Activated CD8-positive, alpha-beta memory T cell treated with anti-CD3 and anti-CD28 coated beads, Interleukin-2, amount 50 U/mL, for 48 hours (primary cell): Measurements from ENCODE around the gene CLIP1.

Experiments used
- DNase-seq: peaks from one replicate; pipeline ENCODE4 v3.0.0-alpha.2; 2020

The CLIP1 gene

DNA sequence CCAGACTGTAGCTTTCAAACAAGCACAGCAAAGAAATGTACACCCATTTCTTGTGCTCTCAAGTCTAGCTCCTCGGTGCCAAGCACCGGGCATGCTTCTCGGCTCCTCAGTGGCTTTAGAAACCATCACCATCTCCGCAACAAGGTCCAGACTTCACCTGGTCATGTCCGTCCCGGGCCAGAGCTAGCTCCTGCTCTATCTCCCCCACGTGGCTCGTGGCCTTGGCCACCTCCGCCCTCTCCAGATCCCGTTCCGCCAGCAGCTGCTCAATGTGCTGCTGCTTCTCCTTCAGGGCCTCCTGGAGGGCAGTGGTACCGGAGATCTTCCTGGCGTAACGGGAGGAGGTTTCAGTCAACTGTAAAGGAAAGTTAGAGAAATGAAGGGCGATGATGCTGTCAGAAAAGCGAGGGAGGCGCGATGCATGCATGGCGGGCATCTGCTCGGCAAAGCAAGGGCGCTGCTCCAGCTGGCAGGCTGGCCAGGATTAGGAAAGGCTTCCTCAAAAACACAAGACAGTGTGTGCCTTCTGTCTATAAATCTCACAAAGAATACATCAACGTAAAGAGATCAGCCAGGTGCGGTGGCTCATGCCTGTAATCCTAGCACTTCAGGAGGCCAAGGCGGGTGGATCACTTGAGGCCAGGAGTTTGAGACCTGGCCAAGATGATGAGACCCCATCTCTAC is 67.4 kb downstream of the CLIP1 start:
- no peak for DNase-seq

DNA sequence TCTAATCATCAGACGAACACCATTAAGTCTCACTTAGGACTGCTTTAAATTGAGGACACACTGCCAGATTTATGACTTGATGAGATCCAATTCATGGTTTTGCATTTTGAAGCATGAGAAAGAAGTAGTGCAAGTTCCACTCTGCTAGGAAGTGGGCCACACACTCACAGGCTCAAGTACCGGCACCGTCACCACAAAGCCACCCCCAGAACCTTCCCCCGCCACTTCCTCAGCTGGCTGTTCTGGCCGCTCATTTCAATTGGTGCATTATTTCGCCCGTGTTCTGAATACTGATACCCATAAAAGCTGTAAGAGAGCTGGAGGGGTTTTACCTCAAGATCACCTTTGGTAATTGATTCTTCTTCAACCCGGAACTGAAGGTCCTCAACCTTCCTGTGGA is 70.1 kb downstream of the CLIP1 start:
- DNase-seq: no peak

DNA sequence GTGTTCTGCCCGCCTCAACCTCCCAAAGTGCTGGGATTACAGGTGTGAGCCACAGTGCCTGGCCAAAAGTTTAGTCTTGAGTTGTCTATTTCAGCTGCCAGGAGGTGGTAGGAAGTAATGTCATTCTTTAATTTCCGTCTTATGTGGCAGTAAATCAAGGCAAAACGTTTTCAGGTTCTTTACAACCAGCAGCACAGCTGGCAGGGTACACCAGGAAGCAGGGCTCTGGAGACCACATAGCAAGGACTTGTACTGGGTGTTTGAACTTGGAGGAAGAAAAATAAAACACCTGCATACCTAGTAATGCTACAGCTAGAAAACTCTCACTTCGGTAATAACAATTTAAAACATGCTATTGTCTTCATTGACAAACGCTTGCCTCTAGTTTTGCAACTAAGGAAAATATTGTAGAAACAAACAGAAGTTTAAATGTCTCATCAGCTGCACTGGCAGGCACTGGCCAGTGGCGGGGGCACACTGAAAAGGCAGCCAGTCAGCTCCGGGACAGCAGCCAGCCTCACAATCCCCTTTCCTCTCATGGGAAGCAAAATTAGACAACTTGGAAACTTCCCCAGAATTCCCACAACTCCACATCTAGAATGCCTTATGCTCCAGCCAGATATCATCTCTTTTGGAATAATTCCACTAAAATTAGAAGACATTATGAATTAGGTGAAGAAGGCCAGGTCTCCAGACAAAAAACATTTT is 72.2 kb downstream of the CLIP1 start:
- DNase-seq: no peak

DNA sequence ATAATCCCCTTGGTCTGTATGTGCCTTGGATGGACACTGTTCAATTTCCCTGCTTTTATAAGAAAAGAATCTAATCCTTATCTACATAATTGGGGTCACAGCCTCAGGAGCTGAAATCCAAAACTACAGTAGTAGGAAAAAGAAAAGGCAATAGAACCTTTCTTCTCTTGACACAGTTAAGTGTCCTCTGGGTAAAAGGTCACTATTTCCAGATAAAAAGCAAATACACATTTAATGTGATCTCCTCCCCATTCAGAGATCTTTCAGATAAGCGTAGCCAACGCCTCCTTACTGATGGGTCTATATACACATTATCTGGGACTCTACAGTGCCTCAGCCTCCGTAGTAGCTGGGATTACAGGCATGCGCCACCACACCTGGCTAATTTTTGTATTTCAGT is 73.4 kb downstream of the CLIP1 start:
- no peak for DNase-seq

DNA sequence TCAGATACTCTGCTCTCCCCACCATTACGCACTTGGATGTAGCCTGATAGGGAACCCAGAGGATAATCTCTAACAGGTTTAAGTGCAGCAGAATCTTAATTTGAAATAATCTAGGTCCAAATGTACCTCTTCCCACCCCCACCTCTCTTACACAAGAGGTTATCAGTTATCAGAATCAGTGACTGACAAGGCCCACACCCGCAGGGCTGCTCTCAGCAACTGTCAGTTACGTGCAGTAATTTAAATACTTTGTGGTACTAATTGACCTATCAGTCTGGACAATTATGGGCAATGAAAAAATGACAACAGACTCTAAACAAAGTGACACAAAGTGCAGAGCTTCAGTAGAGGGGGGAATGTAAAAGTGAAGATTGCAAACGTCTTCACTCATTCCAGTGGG is 74.0 kb downstream of the CLIP1 start:
- DNase-seq: no peak

DNA sequence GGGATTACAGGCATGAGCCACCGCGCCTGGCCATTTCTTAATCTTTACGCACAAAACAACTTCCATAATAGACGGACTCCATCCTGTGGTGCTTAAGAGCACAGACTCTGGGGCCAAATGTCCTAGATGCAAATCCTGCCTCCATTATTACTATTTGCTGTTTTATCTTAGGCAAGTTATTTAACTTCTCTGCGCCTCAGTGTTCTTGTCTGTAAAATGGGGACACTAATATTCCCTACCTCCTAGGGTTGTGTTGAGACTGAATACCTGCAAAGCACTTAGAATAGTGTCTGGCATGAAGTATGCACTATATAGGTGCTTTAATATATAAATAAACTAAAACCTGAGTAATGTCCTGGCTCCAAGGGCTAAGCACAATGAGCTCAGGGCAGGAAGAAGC is 76.4 kb downstream of the CLIP1 start:
- no peak for DNase-seq

DNA sequence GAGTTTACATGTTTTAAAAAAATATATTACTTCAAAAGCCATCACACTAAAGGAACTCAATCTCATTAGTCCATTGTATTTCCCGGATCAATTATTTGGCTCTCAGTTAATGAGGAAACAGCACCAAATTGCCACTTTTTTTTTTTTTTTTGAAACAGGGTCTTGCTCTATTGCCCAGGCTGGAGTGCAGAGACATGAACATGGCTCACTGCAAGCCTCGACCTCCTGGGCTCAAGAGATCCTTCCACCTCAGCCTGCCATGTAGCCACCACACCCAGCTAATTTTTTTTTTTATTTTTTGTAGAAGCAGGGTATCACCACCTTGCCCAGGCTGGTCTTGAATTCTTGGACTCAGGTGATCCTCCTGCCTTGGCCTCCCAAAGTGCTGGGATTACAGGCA is 77.4 kb downstream of the CLIP1 start:
- DNase-seq: no peak

DNA sequence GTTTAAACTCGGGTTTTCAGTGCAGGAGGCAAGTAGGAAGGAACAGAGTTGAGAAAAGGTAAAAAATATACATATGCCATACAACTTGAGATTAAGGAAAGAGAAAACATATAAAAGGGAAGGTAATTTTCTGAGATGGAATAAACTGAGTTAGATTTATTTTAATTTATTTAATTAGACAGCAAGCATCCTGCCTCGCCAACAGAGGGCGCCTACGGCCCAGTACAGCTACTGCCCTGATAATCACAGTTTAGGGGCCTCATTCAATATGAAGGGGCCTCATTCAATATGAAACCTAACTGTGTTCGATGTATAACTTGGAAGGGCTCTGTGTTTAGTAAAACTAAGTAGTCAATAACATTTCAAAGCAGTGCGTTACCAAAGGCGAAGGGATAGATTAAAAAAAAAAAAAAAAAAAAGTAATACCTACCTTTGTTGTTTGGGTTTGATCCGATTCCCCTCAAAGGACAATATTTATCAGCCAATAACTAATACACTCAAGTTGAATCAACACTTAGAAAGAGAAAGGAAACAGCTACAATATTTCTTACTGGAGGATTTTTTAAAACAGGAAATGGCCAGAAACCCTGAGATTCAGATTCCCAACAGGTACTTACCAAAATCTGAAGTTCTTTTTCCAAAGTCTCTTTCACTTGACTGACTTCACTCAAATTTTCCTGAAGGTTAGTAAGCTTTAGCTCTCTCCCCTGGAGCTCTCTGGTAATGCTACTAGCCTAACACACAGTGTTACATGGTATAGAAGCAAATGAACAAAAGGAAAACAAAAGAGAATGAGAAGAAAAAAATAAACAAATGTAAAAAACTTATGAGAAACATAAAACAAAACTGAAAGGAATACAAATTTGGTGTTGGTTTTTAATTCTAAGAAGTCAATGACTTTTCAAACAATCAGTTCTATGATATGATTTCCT is 86.2 kb downstream of the CLIP1 start:
- DNase-seq: peak; percentile 70

DNA sequence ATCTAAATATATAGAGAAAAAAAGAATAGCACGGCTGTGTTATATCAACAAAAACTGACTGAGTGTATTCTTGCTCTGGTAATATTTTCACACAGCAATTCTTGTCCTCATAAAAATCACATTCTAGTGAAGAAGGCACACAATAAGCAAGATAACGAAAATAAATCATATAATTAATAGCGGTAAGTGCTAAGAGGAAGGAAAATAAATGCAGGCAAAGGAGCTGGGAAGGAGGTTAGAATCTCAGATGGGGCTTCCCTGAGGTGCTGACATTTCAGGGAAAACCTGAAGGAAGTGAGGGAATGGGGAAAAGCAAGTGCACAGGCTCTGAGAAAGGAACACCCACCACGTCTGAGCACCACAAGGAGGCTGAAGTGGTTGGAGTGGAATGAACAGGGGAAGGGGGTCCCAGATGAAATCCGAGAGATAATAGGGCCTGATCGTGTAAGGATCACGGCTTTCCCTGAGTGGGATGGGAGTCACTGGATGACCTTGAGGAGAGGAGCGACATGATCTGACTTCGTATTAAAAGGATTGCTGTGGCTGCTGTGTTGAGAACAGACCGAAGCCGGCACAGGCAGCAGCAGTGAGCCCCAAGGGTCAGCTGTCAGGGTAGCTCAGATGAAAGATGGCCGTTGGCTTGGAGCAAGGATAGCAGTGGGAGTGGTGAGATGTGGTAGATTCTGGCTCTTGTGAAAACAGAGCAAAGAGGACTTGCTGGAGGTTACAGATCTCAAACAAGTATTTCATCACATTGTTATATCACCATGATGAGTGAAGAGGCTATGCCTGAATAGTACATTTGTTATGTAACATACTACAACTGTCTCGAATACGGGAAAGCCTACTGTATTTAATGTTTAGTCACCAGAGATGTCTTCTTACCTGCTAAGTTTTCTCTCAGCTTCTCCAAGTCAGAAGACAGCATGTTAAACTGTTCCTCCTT is 89.1 kb downstream of the CLIP1 start:
- no peak for DNase-seq

DNA sequence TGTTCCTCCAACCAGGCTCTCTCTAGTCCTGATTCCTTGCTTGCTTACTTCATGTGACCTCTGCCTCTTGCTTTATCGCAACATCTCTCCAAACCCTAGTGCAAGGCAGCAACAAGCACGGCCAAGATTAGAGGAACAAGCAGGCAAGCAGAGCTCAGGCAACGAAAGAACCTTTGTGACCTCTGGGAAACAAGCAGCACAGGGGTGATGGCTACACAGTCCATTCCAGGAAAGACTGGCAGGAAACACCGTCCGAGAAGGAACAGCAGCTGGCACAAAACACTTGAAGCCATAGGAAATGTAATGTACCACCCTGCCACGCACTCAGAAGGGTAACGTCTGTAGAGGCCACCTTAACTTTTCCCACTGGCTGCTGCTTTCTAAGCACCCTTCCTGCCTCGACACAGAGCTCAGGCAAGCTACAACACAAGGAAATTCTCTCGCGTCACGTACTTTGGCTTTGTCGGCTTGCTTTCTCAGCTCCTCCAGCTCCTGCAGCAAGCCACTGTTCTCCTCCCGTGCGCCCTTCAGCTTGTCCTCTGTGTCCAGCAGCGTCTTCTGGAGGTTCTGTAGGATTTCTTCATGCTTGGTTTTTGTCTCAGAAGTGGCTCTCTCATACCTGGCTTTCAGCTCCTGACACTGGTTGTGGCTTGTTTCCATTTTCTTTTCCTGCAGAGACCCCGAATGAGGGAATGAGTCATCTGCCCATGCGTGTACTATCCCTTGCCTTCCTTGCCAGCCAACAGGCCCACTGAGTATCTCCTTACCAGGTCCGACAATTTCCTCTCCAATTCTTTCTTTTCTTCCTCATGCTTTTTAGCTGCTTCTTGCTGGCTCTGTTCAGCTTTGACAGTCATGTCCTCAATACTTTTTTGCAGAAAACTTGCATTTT is 94.7 kb downstream of the CLIP1 start:
- DNase-seq: no peak

DNA sequence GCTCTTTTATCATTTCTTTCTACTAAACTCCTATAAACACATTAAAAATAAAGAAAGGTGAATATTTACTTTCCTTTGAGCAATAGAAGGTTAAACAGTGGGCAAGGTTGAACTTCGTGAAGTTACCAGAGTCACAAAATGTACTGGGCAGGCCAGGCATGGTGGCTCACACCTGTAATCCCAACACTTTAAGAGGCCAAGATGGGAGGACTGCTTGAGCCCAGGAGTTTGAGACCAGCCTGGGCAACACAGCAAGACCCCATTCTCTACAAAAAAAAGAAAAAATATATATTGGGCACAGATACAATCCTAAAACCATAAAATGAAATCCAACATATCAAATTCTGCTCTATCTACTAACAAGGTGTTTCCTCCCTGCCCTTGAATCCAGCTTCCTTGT is 95.5 kb downstream of the CLIP1 start:
- DNase-seq: no peak

DNA sequence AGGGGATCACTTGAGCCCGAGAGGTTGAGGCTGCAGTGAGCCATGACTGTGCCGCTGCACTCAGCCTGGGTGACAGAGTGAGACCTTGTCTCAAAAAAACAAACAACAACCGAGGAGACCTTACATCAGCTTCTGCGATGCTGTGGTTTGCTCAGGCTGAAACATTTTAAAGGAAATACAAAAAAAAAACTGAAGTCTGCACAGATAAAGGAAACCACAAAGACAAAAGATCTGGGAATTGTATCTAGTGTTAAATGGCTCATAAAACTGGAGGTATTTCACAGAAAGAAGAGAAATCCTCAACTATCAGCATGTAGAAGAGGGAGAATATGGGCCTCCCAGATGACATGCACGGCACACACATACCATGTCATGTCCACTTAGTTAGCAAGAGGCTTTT is 95.9 kb downstream of the CLIP1 start:
- no peak for DNase-seq

DNA sequence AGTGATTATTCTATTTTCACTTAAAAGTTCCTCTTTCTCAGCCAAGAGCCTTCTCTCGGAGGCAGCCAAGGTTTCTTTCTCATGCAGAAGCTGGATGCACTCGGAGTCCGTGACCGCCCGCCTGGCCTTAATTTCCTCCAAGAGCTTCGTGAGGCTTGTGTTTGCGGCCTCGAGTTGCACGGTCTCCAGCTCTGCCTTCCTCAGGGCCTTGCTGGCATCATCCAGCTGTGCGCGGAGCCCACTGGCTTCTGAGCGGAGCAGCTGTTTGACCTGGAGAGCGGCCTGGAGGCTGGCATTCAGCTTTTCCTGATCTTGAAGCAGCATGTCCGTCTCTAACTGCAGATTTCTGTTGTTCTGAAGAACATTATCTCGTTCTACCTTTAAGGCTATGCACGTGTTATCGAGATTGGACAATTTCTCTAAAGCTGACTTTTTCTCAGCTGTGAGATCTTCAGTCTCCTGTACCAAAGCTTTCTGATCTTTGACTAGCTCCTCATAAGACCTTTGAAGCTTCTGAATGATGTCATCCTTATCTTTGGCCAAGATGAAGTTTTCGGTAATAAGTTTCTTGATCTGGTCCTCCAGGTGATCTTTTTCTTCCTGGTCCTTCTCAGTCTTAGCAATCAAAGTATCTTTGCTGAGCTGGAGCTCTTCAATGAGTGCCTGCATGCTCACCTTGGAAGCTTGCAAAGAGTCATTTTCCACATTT is 99.0 kb downstream of the CLIP1 start:
- no peak for DNase-seq

DNA sequence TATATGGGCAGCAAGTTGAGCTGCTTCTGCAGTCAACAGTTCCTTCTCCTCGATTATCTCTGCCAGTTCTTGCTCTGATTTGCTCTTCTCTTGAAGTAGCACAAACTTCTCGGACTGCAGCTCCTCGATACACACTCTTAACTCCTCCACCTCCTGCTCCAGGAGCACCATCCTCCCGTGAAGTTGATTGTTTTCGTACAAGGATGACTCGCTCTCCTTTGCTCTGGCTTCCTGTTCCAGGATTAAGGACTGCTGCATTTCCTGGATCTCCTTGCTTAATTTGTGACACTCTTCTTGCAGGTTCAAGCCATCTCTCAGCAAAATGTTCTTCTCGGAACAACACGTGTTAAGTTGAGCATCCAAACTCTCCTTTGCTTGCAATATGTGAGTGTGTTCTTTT is 100.0 kb downstream of the CLIP1 start:
- no peak for DNase-seq

DNA sequence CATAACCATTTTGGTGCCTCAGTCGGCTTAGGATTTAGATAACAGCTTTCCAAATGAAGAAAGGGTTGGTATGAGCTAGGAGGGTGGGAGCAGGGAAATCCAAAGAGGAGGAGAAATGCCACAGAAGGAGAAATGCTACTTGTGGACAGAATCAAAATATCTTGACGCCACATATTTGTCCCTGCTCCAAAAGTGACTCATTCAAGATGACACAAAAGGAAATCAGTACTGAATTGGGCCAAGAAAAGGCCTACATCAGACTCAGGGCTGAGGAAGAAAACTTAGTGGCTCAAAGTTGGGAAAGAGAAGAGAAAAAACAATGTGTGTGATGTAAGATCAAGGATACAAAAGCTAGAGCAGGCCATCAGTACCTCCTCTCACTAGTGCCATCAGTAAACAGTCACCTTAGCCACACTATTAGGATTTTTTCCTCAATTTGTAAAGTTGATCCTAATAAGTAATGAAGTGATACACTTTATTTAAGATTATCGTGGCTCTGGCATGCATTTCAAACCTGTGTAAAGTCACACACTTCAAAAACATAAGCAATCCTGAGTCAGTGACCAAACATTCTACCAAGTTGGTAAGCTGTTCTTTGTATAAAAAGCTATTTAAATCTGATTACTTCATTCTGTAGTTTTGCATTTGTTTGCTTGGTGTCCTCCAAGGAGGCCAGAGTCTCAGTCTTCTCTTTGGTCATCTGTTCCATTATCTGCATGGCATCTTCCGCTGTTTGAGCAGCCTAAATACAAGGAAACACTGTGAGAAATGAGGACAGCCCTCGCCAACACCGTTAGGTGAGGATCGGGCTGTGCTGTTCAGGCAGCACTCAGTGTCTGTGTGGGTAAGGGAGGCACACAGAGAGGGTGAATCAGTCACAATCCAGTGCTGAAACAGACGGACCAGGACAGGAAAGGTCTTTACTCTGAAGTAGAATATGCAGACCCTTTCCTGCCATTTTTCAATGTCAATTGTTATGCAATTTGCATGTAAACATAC is 103.6 kb downstream of the CLIP1 start:
- no peak for DNase-seq

DNA sequence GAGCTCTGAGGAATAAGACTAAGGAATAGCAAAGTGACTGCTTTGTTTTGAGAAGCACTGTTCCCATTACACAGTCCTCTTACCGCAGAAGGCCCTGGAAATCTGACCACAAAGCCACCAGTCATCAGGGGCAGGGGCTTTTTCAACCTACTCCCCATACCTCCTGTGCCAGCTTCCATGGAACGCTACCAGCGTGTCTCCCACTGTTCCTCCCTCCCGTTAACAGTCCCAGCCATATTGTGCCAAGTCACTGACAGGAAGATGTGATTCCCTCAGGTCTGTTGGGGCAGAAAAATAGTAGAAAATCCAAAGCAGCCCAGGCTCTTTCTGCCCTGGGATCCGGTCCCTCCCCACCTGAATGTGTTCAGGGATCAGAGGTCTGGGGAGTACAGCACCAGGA is 109.5 kb downstream of the CLIP1 start:
- no peak for DNase-seq

DNA sequence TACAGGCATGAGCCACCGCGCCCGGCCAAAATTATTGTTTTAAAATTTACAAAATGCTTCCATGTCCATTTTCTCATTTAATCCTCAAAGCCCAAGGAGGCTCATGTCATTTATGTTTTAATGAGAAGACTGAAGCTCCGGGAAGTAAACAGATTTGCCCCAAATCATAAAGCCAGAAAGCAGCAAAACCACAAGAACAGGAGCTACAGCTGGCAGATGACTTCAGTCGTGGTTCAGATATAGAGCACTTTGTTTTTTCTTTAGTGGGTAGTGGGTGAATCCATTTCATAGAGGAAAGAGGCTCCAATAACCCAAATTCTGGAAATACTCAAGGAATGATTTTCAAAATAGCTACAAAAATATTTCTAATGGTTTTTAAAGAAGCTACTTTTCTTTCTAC is 110.8 kb downstream of the CLIP1 start:
- DNase-seq: no peak

DNA sequence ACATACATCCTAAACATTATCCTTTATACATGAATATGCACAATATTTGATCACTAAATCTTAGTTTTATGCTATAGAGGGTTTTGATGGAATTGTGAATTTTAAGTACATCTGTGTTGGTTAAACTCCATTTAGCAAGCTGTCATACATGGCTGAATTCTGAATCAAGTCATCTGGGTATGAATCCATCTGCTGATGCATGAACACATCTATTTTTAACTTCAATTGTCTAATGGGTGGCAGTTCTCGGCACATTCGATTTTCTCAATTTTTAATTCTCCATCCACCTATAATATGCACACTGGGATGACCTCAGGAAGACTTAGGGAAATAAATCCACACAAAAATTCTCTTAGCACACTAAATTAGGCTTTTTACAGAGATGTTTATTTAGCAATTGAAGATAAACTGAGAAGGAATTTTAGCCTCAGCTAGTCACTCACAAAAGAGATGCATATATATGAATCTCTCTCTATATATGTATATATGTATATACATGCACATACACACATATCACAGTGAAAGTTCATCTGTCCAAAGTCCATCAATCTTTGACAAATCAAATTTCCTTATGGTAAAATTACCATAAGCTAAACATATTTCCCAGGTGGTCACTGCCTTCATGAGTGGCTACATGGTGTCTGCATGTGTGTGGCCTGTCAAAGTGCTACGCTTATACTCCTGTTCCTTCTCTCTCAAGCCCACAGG is 111.7 kb downstream of the CLIP1 start:
- no peak for DNase-seq

DNA sequence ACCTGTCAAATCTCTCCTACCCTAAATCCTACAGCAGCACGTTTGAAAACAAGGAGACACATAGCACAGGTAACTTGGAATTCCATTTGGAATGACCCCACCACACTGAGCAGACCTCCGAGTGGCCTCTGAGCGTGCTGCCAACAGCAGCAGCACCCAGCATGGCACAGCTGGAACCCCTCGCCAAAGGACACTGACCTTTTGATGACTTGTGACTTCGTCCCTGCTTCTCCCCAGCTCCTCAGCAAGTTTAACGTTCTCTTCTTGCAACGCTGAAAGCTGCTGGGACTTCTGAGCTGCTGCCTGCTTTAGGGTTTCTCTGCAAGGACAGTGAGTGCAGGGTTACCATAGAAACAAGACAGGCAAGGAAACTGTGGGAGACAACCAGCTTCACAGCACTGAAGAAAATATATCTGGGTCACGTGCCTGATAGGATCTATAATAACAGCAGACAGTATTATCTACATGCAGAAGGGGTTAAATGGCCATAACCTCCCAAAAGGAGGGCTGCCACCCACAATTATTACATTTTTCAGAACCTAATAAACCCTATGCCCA is 112.8 kb downstream of the CLIP1 start:
- DNase-seq: no peak
